ENCODE measurements around the gene LTB4R.

LTB4R gene

GRCh38 chr14:24264298-24264697, 47.0 kb upstream of the LTB4R start:
- Histone ChIP-seq H3K27ac (no peak overlapping the region), H3K4me2 (ENCODE audit: low read length) (no peak overlapping the region), H3K79me2 (no peaks in the 10 kb centered on the region), H3K4me3 (ENCODE audit: low read depth, low read length) (no peak overlapping the region), H3K9me3 (ENCODE audit: control insufficient read depth, low read length) (no peaks in the 10 kb centered on the region), H3K27me3 (ENCODE audit: control insufficient read depth, insufficient read depth, low read length) (no peaks in the 10 kb centered on the region), H3K36me3 (ENCODE audit: control insufficient read depth, insufficient read depth, low read length) (no peaks in the 10 kb centered on the region), H3K4me1 (no peaks in the 10 kb centered on the region), H2AFZ (no peak overlapping the region), H3K9ac (no peak overlapping the region)
- TF ChIP-seq CTCF (IDR thresholded peaks at IDR 0.05), result no peak

GRCh38 chr14:24266344-24267244, 44.7 kb upstream of the LTB4R start:
- H3K4me2 ChIP-seq (ENCODE audit: low read length), result no peak overlapping the region
- H2AFZ ChIP-seq, result no peak overlapping the region
- H3K79me2 ChIP-seq, result no peaks in the 10 kb centered on the region
- H3K9me3 ChIP-seq (ENCODE audit: control insufficient read depth, low read length), result no peaks in the 10 kb centered on the region
- no peak overlapping the region for H3K27ac ChIP-seq
- peaks cover 5% of the 10 kb centered on the region for H3K4me1 ChIP-seq
- H3K4me3 ChIP-seq (ENCODE audit: low read depth, low read length), result no peak overlapping the region
- no peaks in the 10 kb centered on the region for H3K27me3 ChIP-seq (ENCODE audit: control insufficient read depth, insufficient read depth, low read length)
- no peaks in the 10 kb centered on the region for H3K36me3 ChIP-seq (ENCODE audit: control insufficient read depth, insufficient read depth, low read length)
- no peak for TF ChIP-seq CTCF (IDR thresholded peaks at IDR 0.05)
- no peak overlapping the region for H3K9ac ChIP-seq

GRCh38 chr14:24267516-24267915, 43.8 kb upstream of the LTB4R start:
- Histone ChIP-seq H3K4me1 (peaks cover 11% of the 10 kb centered on the region), H3K27ac (no peak overlapping the region), H3K4me2 (ENCODE audit: low read length) (no peak overlapping the region), H3K9me3 (ENCODE audit: control insufficient read depth, low read length) (no peaks in the 10 kb centered on the region), H3K27me3 (ENCODE audit: control insufficient read depth, insufficient read depth, low read length) (no peaks in the 10 kb centered on the region), H3K9ac (no peak overlapping the region), H3K36me3 (ENCODE audit: control insufficient read depth, insufficient read depth, low read length) (no peaks in the 10 kb centered on the region), H3K4me3 (ENCODE audit: low read depth, low read length) (no peak overlapping the region), H3K79me2 (no peaks in the 10 kb centered on the region), H2AFZ (no peak overlapping the region)
- TF ChIP-seq CTCF (IDR thresholded peaks at IDR 0.05), result no peak

GRCh38 chr14:24268225-24268624, 43.1 kb upstream of the LTB4R start:
- Histone ChIP-seq H3K9ac (no peak overlapping the region), H3K4me1 (peaks cover 11% of the 10 kb centered on the region), H3K4me2 (ENCODE audit: low read length) (no peak overlapping the region), H3K27ac (no peak overlapping the region), H3K79me2 (no peaks in the 10 kb centered on the region), H3K36me3 (ENCODE audit: control insufficient read depth, insufficient read depth, low read length) (no peaks in the 10 kb centered on the region), H3K27me3 (ENCODE audit: control insufficient read depth, insufficient read depth, low read length) (no peaks in the 10 kb centered on the region), H2AFZ (no peak overlapping the region), H3K9me3 (ENCODE audit: control insufficient read depth, low read length) (no peaks in the 10 kb centered on the region), H3K4me3 (ENCODE audit: low read depth, low read length) (no peak overlapping the region)
- TF ChIP-seq CTCF (IDR thresholded peaks at IDR 0.05), result no peak

- H3K4me1 ChIP-seq, result peaks cover 11% of the 10 kb centered on the region
- no peaks in the 10 kb centered on the region for H3K27me3 ChIP-seq (ENCODE audit: control insufficient read depth, insufficient read depth, low read length)
- H3K4me2 ChIP-seq (ENCODE audit: low read length), result no peak overlapping the region
- no peak overlapping the region for H2AFZ ChIP-seq
- H3K4me3 ChIP-seq (ENCODE audit: low read depth, low read length), result no peak overlapping the region
- no peak overlapping the region for H3K27ac ChIP-seq
- no peaks in the 10 kb centered on the region for H3K79me2 ChIP-seq
- no peaks in the 10 kb centered on the region for H3K9me3 ChIP-seq (ENCODE audit: control insufficient read depth, low read length)
- H3K9ac ChIP-seq, result no peak overlapping the region
- TF ChIP-seq CTCF (IDR thresholded peaks at IDR 0.05), result no peak
- no peaks in the 10 kb centered on the region for H3K36me3 ChIP-seq (ENCODE audit: control insufficient read depth, insufficient read depth, low read length)
Measured at GRCh38 chr14:24269368-24269767, 41.9 kb upstream of the LTB4R start.

Data from parathyroid adenoma (tissue), 2 donors.